ENCODE results near the gene GALNT10.

DNA sequence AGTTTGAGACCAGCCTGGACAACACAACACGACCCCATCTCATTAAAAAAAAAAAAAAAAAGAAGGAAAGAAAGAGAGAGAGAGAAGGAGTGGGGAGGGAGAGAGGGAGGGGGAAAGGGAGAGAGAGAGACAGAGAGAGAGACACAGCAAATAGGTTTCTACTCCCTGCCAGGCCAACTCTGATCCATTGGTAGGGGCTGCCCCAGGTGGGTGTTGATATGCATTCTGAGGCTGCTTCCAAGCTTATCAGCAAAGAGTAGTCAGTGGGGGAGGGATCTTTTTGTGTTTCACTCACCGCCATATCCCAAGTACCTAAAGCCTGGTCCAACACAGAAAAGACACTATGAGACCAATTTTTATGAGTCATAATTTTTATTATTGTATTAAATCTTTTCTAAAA is 198.3 kb downstream of the GALNT10 start:
- TF ChIP-seq CTCF (IDR thresholded peaks at IDR 0.05) (no peak), POLR2A (IDR thresholded peaks at IDR 0.05) (no peak)
